NCI-H446 (cell line): ENCODE data around the gene KIF26B.

Experiments used
- DNase-seq, 2 experiments: peaks; one replicate each; lab custom pipeline; 2025; lab: John Stamatoyannopoulos, UW

Gene KIF26B

DNA sequence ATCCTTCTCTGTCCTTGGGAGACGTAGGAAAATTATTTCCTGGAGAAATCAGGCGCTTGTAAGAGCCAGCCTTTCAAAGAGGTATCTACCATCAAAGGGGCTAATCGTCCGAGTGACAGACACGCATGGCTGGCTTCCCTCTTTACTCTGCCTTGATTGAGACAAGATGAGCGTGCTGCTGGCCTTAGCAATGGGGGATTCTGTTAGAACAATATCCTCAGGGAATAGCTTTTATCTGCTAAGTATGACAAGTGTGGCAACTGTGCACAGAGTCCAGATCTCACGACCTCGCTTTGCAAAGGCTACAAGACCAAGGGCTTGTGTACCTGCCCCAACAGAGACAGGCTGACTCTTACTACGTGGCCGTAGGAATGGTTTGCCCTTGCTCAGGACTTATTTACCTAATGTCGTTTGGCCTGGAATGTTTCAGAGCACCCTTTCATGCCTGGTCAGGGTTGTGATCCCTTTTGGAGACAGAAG lies 417.1 kb downstream of the KIF26B start:
- DNase-seq, result no peak

- DNase-seq, result no peak
These were observed 417.9 kb downstream of the KIF26B start for GRCh38 chr1:245572709-245573108.

DNA sequence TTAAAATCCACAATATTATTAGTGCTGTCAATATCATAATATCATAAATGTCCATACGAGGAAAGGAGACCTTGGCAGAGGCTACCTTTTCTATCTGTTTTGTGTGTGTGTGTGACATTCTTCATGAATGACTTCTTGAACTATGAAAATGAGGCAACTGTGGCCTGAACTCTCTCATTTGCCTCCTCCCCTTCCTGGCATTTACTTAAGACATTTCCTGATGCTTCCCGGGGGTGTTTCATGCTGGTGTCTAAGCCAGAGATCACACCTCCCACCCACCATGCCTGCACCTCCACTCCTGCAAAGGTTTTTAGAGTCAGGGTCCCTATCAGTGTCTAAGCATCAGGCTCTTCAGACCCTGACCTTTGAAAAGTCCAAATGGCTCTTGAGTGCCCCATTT lies 420.9 kb downstream of the KIF26B start:
- DNase-seq, result no peak

DNA sequence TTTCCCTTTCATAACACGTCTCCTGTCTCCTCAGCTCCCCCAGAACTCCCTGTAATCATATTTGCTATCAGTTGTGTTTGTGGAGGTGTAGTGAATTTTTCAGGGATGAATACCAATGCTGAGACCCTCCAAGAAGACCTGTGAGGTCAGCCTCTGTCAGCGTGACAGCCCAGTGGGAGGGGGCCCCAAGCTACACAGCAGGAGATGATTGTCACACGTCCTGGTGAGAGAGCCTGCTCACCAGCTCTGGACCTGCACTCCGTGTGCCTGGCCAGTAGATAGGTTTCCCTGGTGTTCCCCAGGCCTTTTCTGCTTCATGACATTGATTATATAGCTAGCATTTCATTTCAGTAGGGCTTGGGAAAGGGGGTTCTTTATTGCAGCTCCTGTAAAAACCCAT lies 421.5 kb downstream of the KIF26B start:
- no peak for DNase-seq

- DNase-seq, result no peak
These were observed 422.7 kb downstream of the KIF26B start for GRCh38 chr1:245577191-245578157.

- no peak for DNase-seq
These were observed 423.5 kb downstream of the KIF26B start for GRCh38 chr1:245578308-245578707.

DNA sequence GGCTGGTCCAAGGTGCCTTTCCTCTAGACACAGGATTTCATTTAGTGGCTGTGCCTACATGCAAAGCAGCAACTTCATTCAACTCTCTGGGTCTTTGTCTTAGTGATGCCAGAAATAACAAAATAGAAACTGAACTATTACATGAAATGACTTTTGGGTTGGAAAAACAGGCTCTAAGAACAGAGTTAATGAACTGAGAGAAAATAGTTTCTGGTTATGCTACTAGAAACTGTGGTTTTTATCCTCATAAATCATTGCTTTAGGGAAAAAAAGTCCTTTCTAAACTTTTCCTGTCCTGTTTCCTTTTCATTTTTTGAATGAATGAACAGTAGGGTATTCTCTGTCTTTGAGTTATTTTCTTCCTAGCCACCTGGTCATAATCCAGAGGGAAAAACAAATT lies 424.0 kb downstream of the KIF26B start:
- no peak for DNase-seq

GRCh38 chr1:245579881-245580280 lies 425.1 kb downstream of the KIF26B start:
- no peak for DNase-seq

- no peak for DNase-seq
These were observed 425.9 kb downstream of the KIF26B start for GRCh38 chr1:245580651-245581050.

DNA sequence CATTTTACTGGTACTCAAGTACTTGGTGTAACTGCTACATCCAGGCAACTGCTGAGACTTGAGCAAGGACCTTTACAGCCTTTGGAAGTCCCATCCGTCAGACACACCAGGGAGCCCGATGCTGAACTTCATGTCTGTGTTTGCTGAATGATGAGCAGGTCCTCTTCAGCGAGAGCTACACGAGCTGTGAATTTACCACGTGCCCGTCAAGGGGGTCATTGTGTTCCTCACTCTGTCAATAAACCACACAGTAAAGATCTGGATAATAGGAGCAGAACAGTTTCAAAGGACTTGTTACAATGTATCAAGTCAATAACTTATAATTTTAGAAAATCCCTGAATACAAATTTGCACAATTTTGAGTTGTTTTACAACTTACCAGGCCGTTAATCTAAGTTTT lies 427.2 kb downstream of the KIF26B start:
- DNase-seq, result no peak

DNA sequence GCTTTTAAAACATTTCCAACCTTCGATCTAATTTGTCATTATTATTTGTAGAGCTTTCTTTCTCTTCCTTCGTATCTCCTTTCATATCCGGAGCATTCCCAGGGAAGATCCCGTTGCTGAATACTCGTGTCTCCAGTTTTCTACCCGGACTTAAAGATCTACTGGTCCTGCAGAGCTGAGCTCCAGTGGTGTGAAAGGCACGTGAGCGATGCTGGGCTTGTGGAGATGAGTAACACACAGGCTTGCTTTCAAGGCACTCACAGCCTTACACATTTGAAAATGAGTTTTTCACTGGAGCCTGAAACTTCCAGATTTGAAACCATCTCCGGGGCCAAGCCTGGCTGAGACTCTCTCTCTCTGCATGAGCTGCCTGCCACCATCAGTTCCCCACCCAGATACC lies 428.3 kb downstream of the KIF26B start:
- no peak for DNase-seq

GRCh38 chr1:245583575-245584330 lies 429.0 kb downstream of the KIF26B start:
- DNase-seq, result no peak

DNA sequence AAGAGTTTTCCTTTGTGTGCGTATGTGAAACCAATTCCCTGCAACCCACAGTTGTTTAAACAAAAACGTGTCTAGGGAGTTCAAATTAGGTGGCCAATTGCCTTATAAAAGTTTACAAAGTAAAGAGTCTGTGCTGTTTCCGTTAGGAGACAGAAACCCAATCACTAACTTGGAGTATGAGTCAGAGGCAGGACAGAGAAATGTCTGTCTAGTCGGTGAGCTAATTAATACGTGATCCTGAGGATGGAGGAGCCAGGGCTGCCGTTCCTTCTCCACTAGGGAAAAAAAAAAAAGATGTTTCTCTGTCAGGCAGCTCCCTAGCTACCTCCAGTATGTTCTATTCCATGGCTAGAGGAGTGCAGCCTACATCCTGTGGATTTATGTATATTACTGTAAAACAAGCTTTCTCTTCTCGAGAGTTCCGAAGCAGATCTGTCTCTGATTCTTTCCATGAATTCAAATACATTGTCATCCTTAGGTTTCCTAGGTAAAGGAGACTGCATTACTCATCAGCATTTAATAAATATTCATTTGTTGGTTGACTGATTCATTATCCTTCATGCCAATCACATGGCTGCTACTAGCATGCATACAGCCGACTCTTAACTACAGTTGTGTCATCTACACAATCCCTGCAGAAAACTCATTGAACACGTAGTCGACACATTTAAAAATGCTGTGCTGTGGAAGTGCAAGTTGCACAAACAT lies 430.6 kb downstream of the KIF26B start:
- DNase-seq, result no peak

GRCh38 chr1:245587435-245588115 lies 432.8 kb downstream of the KIF26B start:
- no peak for DNase-seq

GRCh38 chr1:245588116-245588639 lies 433.4 kb downstream of the KIF26B start:
- DNase-seq, result no peak

DNA sequence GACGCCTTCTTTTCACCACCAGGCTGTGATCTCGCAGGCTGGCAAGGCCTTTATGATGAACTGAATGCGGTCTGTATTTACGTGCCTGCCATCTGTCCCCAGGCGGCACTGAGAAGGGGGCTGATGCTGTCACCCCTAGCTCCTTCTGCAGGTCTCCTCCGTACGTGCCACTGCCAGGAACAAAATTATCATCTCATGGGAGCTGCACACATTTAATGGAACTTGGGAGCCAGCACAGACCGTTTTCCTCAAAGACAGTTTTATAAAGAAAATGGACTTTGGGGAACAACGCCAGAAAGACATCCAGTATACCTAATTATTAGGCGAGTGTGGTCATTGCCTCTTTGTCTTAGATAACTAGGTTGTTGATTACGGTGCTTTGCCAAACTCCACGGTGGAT lies 434.5 kb downstream of the KIF26B start:
- no peak for DNase-seq

- DNase-seq, result no peak
These were observed 435.1 kb downstream of the KIF26B start for GRCh38 chr1:245589906-245590305.

DNA sequence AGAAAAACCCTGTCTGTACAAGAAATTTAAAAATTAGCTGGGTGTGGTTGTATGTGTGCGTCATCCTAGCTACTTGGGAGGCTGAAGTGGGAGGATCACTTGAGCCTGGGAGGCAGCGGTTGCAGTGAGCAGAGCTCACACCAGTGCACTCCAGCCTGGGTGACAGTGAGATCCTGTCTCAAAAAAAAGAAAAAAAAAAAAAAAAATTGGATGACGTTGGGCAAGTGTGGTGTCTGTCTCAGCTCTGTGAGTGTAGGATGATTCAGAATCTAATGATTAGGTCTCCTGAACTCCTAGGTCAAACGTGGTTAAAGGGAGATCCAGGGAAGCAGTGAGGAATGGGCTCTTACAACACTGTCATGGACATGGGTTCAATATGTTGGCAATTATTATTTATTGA lies 435.9 kb downstream of the KIF26B start:
- DNase-seq, result no peak

GRCh38 chr1:245591346-245592188 lies 436.8 kb downstream of the KIF26B start:
- DNase-seq, result no peak

DNA sequence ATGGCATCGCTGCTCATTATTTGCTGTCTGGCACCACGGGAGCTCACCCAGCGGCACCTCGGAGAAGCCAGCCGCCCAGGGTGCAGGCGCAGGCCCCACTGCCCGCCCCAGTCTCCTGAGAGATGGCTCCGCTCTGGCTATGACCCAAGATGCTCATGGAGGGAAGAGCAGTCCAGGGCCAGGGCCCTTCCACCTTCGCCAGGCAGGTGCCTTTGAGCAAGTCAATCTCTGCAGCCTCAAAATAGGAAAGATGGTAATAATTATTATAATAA lies 437.3 kb downstream of the KIF26B start:
- DNase-seq, result no peak
